Right renal pelvis (tissue), 4 donors: ENCODE measurements around the gene ADGRB3. TPM values are rescaled to one million over a fixed set of nuclear protein-coding genes. Genes with fewer than 3 reads are reported as not detected.
A peak's percentile ranks its signal among the peaks of the same experiment; 100 is the strongest.

ENCODE experiments used
- DNase-seq, 4 donors: peaks; one replicate each; pipeline ENCODE4 v3.0.0-alpha.2; 2013; ENCODE audit warnings: low read depth in 4 of 4, low spot score in 3 of 4, missing footprints in 1 of 4
- polyA plus RNA-seq, 4 donors: library from polyadenylated mRNA; unstranded; fragments of 120-200 nt; gene quantifications; one replicate each; pipeline ENCODE4 v1.2.1, GENCODE V29; 2013; ENCODE audit not compliant: insufficient read length in 4 of 4

ADGRB3 gene
- polyA plus RNA-seq, 4 donors = 4.2 to 5.5 (median 4.9) TPM

DNA sequence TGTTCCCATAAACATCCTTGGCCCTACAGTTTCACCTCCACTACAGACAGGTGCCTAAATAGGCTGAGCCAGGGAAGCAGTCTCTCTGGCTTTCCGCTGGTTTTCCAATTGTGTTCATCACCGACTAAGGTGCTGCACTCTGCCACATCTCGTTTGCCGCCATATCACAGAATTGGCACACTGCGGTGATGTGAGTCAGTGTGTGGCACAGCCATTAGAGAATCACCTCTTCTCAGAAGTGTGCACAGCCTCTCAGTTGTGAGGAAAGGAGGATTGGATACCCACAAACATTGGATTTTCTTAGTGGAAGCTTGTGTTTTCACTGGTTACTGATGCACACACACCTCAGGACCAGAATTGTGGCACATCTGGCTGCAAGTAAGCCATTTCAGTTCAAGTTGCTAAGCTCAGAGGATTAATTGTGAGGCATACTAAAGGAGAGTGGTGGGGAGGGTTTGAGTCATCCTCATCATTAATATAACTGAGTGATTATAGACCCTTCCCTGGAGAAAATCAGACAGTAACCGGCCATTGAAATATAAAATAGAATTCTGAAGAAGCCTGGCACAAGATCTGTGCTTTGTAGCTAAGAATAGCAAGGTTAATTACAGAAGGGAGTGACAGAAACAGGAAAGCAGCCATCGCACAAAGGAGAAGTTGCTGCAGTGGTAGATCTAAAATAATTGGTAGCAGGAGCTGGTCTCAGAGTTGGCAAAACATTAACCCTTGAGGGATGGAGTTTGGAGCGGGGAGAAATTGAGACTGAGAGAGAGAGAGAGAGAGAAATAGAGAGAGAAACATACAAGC is 654.8 kb downstream of the ADGRB3 start:
- no peak for DNase-seq

DNA sequence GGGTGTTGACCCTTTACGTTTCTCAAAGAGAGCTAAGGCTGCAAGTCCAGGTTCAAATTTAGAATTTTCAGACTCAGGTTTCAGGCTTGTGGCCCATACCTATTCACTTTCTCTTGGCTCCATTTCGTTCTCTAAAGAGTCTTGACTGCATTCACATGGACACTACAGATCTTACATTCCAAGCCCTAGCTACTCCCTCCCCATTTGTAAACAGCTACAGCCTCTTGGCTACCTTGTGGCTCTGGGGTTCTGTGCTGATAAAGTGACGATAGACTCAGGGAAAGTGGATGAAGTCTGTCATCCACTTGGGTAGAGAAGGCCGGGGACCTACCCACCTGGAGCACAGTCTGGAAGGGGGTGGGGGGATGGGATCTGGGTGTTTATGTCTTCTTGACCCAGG is 658.4 kb downstream of the ADGRB3 start:
- no peak for DNase-seq

DNA sequence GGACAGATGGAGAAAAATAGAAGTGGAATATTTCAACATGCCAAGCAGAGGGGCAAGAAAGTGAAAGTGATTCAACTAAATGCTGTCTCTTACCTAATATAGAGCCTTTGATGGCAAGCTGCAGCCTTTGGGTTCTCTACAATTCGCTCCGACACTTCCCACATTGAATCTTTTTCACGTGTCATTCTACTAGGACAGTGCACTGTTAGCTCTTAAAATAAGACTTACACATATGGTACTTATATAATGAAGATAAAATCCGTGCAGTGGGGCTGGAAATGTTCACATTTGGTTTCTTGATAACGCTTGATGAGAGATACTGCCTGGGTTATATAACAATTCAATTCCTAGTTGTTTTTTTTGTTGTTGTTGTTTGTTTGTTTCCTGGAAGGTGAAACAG is 659.3 kb downstream of the ADGRB3 start:
- DNase-seq = no peak

DNA sequence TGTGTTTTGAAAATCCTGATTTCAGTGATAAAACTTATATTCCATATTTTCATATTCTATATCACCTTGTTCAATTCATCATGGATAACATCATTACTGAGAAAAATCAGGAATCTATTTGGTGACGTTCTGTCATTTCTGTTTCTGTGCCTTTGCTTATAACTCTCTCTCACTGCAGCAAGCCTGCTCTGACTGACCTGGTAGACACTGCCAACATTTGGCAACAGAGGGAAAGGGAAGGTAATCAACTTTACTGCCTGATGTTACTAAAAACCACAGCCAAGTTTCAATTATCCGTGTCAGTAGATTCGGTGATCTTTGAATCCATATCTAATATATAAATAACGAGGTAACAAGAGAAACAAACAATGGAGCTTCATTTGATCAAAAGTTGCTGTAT is 659.8 kb downstream of the ADGRB3 start:
- DNase-seq = no peak

DNA sequence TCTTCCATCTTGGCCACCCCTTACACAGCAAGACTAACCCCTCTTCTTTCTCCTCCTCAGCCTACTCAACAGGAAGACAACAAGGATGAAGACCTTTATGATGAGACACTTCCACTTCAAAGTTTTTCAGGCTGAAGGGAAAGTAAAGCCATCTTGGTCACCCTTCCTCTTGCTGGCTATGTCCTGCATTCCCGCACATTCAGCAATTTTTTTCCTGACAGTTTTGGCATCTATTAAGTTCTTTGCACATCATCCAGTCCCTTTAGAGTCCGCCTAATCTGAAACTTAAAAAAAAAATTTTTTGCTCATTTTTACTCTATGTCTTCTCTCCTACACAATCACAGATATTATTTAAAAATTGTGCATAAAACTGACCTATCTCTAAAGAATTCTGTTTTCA is 668.3 kb downstream of the ADGRB3 start:
- DNase-seq = no peak

DNA sequence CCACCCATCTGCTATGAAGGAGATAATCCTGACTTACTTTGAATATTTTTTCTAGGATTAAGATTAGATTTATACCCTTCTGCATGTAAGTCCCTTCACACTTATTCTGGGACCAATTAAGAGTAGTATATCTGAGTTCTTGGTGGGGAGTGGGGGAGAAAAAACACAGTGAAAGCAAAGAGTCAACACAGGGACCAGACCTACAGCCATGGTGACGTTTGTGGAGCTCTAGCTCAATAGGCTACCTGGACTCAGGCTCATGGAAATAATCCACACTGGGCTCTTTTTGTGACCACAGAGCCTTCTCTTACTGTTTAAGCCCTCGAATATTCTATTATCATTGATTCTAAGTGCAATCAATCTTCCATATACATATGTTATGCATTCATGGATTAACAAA is 670.4 kb downstream of the ADGRB3 start:
- DNase-seq = no peak

DNA sequence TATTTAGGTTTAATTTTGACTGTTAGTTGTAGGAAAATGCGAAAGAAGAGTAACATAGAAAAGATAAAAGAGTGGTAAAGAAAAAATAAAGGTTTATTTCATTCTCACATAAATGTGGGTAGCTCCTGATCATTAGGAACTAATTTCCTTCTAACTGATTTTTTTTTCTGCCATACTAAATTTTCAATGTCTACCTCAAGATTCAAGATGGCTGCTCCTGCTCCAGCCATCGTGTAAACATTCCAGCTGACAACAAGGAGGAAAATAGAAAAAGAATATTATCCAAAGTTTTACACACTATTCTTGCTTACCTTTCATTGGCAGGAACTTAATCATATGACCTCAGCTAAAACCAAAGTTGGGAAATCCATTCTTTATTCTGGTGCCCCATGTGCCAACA is 673.5 kb downstream of the ADGRB3 start:
- no peak for DNase-seq

DNA sequence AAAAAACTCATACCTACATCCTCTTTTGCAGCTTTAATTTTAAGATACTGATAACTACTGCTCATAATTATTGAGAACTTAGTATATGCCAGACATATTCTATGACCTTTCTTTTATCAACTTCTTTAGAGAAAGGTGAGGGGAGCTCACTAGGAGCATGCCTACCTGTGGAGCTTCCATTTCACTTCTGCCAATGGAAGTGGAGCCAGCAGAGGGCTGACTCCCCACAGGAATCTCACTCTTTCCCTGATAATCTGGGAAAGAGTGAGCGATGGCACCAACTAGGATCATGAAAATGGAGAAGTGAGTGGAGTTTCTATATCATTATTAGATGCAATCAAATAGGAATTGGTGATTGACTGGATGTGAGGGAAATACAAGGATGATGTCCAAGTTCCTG is 676.8 kb downstream of the ADGRB3 start:
- DNase-seq = no peak

DNA sequence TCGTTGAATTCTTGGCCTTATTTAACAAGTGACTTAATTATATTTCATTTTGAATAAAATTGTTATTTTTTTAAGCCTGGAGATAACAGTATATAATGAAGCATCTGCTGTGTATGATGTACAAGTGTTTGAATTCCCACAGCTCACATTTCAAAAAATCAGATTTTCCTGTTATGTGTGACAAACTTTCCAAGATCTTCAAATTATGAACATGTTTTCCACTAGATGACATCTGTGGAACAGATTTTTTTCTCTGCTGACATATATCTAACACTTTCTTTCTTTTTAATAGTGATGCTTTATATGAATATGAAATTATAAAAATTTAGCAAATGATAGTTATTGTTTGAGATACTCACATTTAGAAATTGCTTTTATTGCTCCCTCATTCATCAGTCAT is 678.9 kb downstream of the ADGRB3 start:
- no peak for DNase-seq

DNA sequence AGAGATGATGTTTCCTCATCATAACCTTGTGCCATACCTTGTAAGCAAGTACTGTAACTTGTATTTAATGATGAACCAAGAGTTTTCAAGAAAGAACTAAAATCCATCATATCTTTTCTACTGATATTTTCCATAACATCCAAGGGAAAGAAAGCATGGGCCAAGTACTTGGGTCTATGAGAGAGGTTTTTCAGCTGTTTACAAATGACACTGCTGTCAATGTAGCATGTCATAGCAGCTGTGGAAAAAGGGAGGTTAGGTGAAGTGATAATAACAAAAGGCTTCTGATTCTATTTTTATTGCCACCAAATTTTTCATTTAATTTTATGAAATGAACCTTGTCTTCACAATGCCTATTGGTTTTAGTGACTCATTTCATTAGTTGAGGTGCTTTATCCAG is 679.4 kb downstream of the ADGRB3 start:
- DNase-seq = no peak

DNA sequence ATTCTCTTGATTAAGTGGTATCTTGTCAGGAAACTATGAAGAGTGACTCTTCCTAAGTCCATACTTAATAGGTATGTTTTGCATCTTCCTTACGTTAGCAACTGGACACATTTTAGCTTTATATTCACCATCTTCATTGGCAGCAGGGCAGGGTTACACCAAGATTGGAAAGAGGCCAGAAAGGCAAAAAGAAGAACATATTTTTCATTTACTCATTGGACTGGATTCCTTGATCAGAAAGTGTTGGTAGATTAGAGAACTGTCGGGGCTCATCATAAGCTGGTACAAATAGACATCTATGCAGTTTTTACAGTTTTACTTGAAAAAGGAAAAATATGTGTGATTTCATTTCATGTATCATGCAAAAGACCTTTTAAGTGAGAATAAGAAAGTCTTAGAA is 696.8 kb downstream of the ADGRB3 start:
- DNase-seq = no peak

DNA sequence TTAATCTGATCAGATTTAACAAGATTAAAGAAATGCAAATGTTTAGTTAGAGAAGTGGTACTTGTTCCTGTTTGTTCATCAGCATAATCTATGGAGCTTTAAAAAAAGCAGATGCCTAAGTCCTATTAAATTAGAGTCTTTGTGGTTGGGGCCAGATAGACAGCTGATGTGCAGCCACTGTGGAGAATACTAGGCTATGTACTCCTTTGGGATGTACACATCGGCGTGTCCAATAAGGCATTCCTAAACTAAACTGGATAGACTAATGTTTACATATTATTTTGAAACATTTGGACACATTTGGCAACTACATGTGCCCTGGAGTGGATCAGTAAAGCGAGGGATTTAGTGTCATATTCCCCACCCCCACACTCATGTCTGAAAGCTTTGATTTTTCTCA is 702.2 kb downstream of the ADGRB3 start:
- no peak for DNase-seq

DNA sequence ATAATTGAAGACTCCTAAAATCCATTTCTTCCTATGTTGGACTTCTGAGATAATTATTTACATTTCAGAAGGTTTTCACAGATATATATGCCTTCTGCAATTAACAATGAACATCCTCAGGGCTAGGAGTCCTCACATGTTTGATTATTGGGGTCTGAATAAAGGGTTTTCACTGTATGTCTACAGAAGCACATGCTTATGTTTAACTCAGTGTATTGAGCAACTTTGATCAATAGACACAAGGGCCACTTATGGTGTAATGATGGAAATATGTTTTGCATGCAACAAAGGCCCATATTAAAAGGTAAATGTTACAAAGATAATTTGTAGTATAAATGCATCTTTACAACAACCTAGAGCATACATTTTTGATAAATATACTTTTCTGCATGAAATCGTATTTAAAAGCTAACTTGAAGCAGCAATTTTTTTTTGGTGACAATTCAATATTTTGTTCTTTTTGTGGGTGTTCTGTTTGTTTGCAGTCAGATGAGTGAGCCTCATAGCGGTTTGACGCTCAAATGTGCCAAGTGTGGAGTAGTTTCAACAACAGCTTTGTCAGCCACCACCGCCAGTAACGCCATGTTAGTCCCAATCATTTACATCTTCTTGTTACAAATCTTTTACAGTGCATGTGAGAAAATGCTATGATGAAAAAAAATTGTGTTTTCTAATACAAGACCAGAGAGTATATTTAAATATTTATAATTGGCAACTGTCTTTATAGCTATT is 703.5 kb downstream of the ADGRB3 start:
- DNase-seq = no peak

DNA sequence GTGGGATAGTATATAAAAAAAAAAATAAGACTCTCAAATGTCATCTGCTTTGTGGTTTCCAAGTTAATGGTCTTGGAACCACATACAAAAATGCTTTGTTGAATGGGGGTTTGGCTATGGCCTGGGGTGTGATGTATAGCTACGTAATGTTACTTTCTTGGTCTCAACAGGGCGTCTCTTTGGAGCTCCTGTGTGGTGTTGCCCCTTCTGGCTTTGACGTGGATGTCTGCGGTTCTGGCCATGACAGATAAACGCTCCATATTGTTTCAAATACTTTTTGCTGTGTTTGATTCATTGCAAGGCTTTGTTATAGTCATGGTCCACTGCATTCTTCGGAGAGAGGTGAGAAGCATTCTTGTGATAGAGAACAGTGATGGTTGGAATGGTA is 704.1 kb downstream of the ADGRB3 start:
- DNase-seq = no peak

DNA sequence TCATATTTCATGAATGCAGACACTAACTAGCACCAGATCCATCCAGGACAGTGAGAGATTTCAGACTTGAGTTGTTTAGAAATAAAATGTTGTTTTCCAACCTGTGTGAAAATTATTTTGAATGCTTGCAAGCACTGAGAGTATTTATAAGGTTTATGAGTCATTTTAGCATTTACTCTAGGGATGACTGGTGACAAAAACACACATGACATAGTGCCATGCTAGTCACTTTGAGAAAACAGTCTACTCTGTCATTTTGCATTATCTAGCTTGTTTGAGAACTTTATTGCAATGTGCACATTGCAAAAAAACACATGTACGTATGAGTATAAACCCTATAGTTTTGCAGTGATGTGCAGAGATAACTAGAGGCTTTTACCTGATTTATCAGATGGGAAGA is 705.1 kb downstream of the ADGRB3 start:
- DNase-seq = no peak

DNA sequence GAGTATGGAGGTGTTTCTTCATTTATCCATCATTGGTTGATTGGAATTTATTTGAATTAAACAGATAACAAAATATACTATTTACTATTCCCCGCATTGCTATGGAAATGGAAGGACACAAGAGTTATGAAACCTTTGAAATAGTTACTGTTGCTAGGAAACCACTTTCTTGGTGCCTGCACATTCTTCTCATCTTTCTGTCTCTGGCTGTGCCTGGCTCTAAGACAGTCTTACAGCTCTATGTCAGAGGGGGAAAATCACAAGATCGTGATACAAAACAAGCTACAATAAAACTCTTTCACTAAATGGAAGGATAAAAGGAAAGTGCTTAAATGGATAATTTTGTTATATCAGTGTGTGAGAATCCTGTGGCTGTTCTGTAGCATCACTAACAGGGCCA is 708.8 kb downstream of the ADGRB3 start:
- DNase-seq = no peak

DNA sequence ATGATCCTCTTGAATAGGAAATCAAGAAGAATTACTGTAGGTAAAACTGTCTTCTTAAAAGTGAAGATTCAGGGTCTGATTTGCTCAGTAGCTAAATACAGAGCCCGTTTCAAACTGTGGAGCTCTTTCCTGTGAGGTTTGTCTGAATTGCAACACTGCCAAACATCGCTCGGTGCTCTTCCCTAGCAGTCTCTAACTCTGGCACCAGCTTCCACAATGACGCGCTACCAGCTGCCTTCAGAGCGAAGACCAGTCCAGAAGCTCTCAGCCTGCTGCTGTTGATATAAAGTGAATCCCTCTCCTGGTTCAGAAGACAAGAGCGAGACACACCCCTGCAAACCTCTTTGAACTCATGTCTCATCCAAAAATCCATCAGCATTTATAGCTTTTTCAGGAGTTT is 714.7 kb downstream of the ADGRB3 start:
- no peak for DNase-seq

DNA sequence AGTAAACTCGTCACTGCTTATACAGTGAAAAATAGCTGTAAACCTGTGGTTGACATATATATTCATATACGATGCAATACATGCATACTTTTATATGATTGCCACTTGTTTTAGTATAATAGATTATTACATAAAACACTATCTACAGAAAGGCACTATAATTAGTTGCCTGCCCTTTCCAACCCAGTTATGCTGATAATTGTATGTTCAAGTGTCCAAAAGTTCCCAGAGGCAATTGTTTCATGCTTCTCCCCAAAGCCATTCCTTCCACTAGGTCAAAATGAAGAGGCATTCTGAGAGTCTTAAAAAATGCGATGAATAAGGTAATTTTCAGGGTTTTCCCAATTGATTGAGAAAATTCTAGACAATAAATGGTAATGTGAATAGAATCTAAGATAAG is 727.1 kb downstream of the ADGRB3 start:
- no peak for DNase-seq

DNA sequence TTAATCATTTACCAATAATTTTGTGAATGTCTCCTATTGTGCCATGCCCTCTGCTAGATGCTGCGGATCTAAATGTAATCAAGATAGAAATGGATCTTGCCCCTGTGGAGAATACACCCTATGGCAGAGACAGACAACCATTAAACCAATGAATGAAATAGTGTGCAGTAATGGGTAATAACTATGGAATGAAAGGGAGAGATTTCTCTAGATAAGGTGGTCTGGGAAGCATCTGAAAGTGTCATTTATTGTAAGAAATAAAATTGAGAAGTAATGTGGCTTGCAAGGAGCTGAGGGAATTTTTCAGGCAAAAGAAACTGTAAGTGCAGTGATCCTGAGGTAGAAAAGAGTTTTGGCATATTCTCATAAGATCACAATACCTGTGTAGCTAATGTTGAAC is 731.7 kb downstream of the ADGRB3 start:
- no peak for DNase-seq

DNA sequence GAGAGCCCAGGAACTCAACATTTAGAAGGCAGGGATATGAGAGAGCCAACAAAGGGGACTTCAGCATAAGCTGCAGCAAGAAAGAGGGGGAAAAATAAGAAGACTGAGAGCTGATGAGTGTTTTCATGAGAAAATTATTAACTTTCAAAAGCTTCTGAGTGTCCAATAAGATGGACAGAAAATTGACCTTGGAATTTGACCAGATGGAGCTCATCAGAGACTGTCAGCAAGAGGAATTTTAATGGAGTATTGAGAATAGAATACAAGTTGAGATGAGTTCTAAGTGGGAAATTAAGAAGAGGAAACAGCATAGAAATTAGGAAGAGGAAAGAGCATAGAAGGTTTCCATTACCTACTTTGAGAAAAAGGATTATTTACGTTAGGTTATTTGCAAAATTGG is 733.5 kb downstream of the ADGRB3 start:
- peak in 1 of 4 donors; percentile 7 for DNase-seq

DNA sequence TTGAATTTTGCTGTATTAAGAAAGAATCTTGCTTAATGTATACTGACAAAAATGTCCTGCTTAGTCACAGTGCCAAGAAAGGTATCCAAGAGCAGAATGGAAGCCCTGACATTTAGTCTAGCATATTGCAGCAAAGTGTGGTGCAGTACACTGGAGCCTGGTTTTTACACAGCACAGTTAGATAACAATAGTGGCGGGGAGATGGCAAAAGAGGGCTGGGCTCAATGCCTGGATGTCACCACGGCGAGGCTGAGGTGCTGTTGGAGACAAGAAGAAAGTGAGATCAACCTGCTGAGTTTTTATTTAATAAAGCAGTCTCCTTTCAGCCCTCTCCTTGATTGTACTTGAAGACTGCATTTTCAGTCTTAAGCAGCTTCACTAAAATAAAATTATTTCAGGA is 735.7 kb downstream of the ADGRB3 start:
- no peak for DNase-seq

DNA sequence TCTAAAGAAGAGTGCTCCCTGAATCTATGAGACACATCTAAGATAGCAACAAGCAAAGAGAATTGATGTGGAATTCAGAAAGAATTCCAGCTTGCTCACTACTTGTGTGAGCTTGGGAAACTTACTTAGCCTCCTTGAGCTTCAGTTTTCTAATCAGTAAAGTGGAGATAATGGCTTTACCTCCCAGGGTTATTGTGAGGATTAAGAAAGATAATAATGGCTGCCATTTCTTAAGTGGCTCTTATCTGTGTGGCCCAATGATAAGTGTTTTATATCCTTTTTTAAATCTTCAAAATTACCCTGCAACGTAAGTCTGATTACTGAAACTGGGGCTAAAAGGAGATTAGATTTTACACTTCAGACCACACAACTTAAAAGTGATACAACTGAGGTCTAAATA is 743.2 kb downstream of the ADGRB3 start:
- no peak for DNase-seq
